GM10266 (cell line): ENCODE data around the gene LIMCH1.

Experiments used
- DNase-seq: peaks from one replicate; pipeline ENCODE4 v3.0.0; 2012; ENCODE audit errors: extremely low spot score
- CTCF ChIP-seq: IDR thresholded peaks from 2 replicates; pipeline ENCODE4 v1.5.1; 2012; ENCODE audit warnings: mild to moderate bottlenecking, low read depth; ENCODE audit not compliant: control insufficient read depth, insufficient read depth; ENCODE audit errors: missing control alignments

LIMCH1 gene

GRCh38 chr4:41625531-41625930 lies 87.6 kb downstream of the LIMCH1 start:
- DNase-seq: no peak
- TF ChIP-seq CTCF: no peak

GRCh38 chr4:41628936-41629335 lies 91.0 kb downstream of the LIMCH1 start:
- no peak for TF ChIP-seq CTCF
- no peak for DNase-seq

GRCh38 chr4:41631523-41631922 lies 93.6 kb downstream of the LIMCH1 start:
- TF ChIP-seq CTCF: no peak

GRCh38 chr4:41632481-41633073 lies 94.6 kb downstream of the LIMCH1 start:
- DNase-seq: no peak
- TF ChIP-seq CTCF: no peak

More at GRCh38 chr4:41631523-41631922, 93.6 kb downstream of the LIMCH1 start:
- no peak for DNase-seq

GRCh38 chr4:41633321-41633720 lies 95.4 kb downstream of the LIMCH1 start:
- TF ChIP-seq CTCF: no peak
- DNase-seq: no peak

GRCh38 chr4:41635441-41635840 lies 97.5 kb downstream of the LIMCH1 start:
- DNase-seq: no peak
- TF ChIP-seq CTCF: no peak

- TF ChIP-seq CTCF: no peak
- DNase-seq: no peak
These were observed 100.2 kb downstream of the LIMCH1 start for GRCh38 chr4:41638203-41638602.
